HG03571 (cell line): ENCODE data around the gene HSD11B1L.
"Not testable (repeated sequence)": the region's sequence is repeated elsewhere in the genome, so short reads cannot be mapped to it uniquely, and the experiment has no call there.

ENCODE experiments used
- ATAC-seq: cut with Tn5 transposase; IDR thresholded peaks from one replicate; pipeline ENCODE4 v1.9.1; 2021; ENCODE audit not compliant: unreplicated experiment

The HSD11B1L gene

DNA sequence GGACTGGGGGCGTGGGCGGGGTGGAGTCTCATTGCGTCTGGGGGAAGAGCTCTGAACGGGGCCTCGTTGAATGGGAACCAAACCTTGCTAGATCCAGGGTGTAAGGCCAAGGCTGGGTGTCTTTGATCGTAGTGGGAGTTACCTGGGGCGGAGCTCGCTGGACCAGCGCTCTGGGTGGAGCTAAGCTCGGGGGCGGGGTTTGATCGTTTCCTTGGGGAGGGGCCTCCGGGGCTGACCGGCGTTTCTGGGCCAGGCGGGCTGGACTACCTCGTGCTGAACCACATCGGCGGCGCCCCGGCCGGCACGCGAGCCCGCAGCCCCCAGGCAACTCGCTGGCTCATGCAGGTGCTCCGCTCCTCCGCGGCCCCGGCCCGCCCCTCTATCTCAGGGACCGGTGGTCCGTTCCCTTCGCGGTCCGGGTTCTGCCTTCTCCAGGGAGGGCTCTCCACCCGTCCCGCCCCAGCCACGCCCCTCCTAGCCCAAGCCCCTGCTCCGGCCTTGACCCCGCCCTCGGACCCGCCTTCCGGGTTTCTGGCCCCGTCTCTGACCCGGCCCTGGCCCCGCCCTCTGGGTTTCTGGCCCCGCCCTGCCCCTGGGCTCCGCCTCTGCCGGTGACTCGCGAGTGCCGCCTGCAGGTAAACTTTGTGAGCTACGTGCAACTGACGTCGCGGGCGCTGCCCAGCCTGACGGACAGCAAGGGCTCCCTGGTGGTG is 6.0 kb downstream of the HSD11B1L start:
- ATAC-seq, result peak; percentile 36

DNA sequence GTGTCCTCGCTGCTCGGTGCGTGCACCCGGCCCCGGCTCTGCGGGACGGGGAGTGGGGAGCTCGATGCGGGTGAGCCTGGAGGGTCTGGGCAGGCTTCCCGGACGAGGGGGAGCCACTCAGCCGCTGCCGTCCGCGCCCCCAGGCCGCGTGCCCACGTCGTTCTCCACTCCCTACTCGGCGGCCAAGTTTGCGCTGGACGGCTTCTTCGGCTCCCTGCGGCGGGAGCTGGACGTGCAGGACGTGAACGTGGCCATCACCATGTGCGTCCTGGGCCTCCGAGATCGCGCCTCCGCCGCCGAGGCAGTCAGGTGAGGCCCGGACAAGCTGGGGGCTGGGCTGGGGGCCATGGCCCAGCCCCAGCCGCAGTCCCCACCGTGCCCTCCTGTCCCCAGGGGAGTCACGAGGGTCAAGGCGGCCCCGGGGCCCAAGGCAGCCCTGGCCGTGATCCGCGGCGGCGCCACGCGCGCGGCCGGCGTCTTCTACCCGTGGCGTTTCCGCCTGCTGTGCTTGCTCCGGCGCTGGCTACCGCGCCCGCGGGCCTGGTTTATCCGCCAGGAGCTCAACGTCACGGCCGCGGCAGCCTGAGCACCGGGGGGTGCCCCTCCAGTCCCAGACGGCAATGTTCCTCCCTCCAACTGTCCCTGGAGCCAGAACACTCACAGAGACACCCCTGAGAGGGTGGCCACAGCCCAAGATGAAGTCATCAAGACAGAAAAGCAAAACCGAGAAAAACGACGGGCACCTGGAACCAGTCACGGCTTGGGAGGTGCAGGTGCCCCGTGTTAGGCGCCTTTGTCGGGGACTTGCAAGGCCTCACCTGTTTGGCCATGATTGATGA is 6.8 kb downstream of the HSD11B1L start:
- ATAC-seq, result no peak

DNA sequence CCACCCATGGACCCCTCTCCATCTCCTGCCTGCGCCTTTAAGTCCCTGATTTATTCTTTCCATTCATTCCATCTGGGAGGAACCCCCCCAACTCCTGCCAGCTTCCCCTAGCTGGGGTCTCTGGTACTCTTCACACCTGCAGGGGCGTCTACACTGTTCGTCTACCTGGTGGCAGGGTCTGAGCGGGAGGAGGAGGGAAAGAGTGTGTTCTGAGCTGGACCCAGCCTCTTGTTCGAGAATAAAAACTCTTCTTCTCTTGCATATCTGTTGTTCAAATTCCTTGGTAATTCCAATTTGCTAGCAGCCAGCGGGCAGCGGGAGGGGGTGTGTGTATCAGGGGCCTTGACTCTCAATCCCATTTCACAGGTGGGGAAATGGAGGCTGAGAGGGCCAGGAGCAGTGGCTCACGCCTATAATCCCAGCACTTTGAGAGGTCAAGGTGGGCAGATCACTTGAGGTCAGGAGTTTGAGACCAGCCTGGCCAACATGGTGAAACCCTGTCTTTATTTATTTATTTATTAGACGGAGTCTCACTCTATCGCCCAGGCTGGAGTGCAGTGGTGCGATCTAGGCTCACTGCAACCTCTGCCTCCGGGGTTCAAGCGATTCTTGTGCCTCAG is 7.5 kb downstream of the HSD11B1L start:
- not testable (repeated sequence) for ATAC-seq

DNA sequence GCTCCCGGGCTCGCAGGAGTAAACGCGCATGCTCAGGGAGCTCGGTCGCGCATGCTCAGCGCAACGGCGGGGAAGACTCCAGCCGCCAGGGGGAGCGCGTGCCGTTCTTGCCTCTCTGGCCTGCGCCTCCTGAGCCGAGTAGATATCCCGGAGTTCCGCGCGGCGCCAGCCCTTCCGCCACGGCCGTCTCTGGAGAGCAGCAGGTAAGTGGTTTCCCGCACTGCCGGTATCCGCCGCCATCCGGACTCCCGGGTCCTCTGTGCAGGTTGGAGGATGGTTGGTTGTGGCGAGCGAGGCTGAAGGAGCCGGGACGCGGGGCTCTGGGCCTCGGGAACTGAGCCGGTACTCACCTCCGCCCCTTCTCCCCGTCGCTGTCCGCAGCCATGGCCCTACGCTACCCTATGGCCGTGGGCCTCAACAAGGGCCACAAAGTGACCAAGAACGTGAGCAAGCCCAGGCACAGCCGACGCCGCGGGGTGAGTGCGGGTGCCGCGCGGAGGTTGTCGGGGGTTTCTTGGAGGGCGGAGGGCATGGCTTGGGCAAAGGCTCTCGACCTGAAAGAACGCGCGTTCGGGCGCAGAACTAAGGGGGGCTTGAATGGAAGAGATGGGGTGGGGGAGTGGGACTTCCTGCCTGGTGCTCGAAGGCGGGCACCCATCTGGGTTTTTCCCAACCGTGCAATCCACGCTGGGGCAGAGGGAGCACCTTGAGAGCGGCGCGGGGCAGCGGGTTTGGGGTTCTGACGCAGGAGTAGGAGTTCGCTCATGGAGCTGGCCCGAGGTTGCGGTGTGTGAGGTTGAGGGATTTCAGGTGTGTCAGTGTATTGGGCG is 9.5 kb downstream of the HSD11B1L start, which contains the start of gene RPL36:
Gene RPL36 (plus strand): TSS at position 171 of the 830 bp plus-strand sequence. CDS start 213 bp downstream, at position 384.
- ATAC-seq, result no peak

DNA sequence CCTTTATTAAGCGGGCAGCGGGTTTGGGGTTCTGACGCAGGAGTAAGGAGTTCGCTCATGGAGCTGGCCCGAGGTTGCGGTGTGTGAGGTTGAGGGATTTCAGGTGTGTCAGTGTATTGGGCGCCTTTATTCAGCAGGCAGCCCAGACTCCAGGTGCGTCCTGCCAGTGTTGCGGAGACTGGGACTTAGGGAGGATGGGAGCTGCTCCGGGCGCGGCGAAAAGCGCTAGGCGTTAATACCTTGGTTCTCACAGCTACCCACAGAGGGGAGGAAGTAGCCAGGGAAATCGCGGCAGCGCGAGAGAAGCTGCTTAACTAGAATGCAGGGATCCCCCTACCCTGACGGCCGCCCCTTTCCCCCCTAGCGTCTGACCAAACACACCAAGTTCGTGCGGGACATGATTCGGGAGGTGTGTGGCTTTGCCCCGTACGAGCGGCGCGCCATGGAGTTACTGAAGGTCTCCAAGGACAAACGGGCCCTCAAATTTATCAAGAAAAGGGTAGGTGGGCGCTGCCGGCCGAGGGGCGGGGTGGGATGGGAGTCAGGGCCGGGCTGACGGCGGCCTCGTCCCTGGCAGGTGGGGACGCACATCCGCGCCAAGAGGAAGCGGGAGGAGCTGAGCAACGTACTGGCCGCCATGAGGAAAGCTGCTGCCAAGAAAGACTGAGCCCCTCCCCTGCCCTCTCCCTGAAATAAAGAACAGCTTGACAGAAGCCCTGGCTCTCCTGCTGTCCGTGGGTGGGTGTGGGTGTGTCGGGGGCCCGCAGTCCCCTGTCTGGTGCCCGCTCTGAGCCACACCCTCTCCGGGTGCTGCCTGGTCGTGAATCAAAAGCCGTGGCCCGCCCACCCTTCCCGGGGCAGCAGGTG is 10.4 kb downstream of the HSD11B1L start:
- ATAC-seq, result no peak

DNA sequence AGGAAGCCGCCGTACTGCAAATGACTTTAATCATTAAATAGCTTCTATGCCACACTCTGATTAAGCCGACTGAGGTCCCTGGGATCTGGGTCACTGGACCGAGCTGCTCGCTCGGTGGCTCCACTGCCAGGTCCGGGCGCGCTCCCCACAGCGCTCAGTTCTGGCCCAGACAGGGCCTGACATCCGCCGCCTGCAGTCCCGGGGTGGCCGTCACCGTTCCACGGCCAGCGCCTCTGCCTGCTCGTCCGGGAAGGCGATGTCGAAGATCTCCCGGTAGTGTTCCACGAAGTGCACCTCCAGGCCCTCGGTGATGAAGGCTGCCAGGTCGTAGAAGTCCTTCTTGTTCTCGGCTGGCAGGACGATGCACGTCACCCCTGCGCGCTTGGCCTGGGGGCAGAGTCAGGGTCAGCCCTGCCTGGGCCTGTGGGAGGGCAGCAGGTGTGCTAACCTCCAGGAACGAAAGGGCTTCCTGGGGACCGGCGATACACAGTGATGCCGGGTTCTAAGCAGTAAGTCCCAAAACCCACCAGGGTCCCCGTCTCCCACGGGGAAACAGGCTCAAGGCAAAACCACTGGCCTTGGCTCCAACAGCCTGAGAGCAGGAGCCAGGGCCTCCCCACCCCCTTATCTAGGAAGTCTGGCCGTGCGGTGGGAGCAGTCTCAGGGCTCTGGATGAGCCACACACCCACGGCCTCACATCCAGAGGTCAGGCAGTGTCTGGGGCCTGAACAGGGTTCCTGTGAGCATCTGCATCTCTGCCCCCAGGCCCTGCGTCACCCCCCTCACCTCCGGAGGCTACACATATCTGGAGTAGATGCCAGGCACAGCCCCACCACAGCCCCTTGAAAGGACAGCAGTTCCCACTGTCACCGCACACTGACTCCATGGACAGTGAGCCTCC is 11.2 kb downstream of the HSD11B1L start:
- ATAC-seq, result no peak

DNA sequence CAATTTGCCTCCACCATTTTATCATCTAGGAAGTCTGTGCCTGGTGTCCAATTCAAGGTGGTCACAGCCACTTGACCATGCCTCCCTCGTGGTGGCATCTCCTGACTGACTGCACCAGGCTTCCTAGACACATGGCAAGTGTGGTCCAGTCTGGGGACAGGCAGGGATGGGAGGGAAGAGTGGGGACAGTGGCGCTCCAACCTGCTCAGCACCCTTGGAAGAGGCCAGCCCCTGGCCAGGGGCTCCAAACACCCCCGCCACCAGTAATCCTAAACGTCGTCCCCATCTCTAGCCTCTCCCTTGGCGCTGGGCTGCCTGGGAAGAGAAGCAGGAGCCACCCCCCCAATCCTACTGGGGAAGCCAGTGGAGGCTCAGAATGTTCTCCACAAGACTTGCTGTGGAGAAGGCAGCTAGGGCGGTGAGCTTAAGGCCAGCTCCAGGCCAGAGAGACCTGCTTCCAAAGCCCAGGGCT is 11.9 kb downstream of the HSD11B1L start:
- no peak for ATAC-seq

DNA sequence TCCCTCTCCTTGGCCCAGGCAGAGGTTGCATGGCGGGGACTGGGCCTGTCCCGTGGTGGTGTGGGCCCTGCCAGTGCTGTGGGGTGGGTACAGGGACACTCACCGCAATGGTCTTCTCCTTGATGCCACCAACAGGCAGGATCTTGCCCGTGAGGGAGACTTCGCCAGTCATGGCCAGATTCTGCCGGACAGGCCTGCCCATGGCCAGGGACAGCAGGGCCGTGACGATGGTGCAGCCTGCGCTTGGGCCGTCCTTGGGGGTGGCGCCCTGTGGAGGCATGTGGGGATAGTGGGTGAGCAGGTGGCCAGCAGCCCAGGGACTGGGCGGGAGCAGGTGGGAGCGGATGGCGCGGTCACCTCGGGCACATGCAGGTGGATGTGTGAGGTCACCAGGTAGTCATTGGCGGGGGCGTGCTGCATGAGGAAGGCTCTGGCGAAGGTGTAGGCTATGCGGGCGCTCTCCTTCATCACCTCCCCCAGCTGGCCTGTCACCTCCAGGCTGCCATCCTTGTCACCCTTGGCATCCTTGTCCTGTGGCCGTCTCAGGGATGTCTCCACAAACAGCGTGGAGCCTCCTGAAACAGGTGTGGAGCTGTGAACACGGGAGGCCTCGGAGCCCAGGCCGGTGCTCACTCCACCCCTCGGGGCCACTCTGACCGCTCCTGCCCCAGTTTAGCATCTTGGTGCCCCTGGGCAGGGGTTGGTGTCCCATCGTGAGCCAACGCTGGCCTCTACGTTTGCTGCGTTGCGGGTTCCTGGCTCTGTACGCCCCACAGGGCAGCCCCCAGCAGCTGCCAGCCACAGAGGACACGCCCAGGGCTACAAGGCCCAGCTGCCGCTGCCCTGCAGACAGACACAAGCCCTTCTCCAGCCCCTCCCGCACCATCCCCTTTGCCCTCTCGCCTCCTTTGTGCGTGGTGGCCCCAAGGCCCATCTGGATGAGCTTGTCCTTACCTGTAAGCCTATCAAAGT is 12.7 kb downstream of the HSD11B1L start:
- ATAC-seq, result no peak

DNA sequence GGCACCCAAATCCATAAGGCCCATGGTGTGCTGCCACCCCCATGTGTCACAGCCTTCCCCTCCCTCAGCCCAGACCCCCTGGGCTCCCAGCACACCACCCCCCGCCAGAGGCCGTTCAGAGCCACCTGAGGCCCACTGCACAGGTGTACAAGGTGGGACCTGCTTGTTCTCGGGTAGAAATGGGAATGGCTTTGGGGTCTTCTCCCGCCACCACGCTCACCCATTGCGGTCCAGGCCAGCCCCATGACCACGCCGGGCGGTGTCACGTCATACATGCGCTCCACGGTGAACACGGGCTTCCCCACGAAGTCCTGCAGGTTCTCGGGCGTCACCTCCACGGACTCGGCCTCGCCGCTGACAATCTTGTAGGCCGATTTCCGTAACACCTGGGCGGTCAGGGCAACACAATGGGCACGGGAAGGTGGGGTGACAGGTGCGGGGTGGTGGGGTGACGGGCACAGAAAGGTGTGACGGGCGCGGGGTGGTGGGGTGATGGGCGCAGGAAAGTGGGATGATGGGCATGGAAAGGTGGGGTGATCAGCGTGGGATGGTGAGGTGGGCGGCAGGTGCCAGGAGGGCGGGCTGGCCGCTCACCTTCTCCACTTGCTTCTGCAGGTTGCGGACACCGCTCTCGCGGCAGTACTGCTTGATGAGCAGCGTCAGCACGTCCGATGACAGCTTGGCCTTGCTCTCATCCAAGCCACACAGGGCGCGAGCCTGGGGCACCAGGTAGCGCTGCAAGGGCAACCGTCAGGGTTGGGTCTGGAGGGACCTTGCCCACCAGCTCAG is 13.5 kb downstream of the HSD11B1L start:
- ATAC-seq, result no peak

DNA sequence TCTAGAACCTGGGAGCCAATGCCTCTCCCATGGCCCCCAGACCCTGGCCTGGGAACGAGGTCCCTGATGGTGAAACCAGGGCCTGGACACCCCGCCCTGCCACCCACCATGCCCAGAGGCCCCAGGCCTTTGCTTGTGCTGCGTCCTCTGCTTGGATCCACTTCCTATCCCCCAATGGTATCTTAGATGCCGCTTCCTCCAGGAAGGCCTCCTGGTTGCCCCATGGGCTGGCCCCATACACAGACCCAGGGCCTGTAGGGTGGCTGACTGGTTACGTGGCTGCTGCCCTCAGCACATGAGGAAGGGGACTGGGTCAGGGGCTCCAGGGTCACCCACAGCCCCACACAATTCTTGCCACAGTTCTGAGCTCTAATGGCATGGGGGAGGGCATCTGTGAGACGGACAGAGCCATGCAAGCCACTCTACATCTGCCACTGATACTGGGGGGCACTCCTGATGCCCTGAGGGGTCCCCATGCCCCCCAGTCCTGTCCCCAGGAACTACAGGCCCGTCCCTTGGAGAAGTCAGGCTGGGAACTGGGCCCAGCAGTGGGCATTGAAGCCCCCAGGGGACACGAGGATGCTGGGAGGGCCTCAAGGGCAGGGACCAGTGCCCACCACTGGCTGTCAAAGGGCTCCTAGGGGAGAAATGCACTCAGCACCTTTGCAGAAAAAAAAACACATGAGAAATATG is 14.3 kb downstream of the HSD11B1L start:
- ATAC-seq, result no peak

DNA sequence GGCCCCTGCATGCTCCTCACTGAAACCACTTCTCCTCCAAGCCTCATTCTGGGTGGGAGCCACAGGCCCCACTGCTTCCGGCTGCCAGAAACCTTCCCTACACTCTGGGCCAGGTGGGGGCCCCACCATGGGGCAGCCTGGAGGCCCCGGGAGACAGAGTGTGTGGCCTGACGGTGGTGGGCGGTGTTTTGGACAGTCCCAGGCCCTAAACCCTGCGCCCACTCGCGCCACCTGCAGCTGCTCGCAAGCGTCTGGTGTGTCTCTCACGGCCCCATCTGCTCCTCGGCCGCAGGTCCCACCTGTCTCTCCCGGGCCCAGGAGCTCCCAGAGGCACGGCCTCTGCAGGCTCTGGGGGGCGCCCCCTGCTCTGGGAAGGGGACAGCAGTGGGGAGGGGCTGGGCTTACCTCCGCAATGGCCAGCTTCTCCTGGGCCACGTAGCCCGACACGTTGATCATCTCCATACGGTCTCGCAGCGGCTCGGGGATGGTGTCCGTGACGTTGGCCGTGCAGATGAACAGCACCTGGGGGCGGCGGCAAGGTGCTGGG is 14.9 kb downstream of the HSD11B1L start:
- ATAC-seq, result no peak

DNA sequence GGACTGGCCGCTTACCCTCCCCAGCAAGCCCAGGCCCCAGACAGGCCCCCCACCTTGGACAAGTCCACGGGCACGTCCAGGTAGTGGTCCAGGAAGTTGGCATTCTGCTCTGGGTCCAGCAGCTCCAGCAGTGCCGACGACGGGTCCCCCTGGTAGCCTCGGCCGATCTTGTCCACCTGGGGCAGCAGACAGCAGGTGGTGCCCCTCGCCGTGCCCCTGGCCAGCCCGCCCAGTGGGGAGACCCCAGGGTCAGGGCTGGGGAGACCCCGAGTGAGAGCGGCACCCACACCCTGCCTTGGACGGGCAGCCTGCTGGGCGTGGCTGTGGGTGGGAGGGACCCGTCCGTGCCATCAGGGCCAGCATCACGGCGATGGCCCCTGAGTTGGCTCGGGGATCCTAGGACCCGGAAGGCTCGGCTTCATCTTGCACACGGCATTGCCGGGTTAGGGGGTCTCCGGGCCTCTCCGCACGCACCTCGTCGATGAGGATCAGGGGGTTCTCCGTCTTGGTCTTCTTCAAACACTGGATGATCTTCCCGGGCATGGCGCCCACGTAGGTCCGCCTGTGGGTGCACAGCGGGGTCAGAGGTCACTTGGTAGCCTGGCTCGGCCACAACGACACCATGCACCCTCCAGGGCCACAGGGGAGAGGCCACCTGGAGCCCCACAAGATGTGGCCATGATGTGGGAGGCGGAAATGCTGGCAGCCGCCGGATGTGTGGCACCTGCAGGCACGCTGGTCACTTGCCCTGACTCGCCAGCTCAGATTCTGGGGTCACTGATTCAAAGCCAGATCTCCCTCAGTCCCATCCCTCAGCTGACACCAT is 15.6 kb downstream of the HSD11B1L start:
- ATAC-seq, result no peak

DNA sequence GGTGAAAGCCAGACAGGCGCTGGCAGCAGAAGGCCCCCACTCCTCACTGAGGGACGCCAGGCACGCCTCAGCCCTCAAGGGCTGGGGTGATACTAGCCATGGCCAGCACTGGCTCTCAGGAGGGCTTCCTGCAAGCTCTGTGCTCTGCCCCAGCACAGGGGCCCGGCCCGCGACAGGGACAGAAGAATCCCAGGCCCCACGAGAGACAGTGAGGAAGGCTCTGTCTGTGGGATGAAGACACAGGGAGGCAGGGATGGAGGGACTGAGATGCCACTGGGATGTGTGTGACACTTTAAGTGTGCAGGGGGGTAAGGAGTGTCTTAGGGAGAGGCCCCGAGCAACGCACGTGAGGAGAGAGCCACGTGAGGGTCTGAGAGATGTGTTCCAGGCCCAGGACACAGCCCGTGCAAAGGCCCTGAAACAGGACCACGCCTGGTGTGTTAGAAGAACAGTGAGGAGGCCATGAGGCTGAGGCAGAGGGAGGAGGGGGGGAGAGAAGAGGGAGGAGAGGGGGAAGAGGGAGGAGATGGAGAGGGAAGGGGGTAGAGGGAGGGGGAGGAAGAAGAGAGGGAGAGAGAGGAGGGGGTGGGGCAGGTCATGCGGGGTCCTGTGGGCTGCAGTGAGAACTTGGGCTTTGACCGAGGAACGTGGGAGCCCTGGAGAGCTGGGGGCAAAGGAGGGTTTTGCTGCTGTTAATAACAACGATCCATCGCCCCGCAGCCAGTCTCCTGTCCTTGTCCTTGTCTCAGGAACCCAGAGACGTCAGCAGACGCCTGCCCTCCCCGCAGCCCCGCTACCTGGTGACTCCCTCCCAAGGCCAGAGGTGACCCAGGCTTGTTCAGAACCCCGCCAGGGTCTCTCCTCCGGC is 16.4 kb downstream of the HSD11B1L start:
- ATAC-seq, result no peak
